SK-MEL-5 (cell line): ENCODE data around the gene DCN. TPM values are rescaled to one million over a fixed set of nuclear protein-coding genes. Genes with fewer than 3 reads are reported as not detected.
A peak's percentile ranks its signal among the peaks of the same experiment; 100 is the strongest.

Experiments
- DNase-seq: peaks from one replicate; pipeline ENCODE4 v3.0.0-alpha.2; 2016; ENCODE audit warnings: low read depth, low spot score
- in situ Hi-C: cut with HindIII; loops from 2 replicates; pipeline ENCODE4 v1.10.0; 2016; ENCODE audit warnings: low sequenced_read_pairs, high pct_unique_total_duplicates, low pct_unique_long_range_greater_than_20kb
- total RNA-seq: library from RNA; depleted of rRNA; stranded (reverse); fragments of >200 nt; shearing (Covaris generic); gene quantifications from 2 replicates; pipeline ENCODE4 v1.2.3, GENCODE V29; 2014

Gene DCN
- total RNA-seq, 1 experiment from 2014 or later = 40.0 TPM

DNA sequence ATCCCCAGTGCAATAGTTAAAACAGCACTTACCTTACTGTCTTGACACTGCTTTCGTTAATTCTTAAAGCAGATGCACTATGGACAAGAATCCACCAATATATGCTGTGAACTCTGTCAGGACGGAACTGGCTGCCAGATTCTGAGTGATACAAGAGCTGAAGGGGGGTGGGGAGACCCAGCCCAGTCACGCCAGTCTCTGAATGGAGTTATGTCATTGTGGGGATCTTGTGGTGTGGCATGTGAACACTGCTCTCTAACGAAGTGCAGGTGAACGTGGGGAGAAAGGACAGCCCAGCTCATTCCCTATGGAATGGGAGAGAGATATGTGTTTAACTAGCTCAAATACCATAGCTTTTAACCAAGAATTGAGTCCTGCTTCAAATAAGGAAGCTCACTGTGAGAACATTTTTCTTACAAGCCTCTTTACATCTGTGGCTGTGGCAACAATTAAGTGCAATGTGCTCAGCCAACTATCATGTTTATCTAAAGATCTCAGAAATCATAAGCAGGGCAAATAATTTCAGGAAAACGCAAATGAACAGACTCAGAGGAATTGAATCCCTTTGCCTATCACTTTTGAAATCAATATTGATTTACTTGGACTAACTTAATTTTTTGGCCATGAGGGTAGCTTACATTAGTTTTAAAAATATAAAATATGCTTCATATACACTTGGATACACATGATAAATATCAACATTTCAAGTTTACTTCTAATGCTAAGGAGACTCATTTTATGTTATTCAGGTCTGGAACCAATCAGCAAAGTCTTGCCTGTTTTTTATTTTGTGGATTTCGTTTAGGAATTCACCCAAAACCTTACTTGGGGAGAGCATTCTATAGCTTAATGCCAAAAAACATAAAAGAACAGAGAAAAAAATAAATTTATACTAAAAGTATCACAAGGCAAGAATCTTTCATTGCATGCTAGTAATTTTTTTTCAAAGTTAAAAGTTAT is 71.0 kb downstream of the DCN start, which contains the start of gene LUM:
Gene LUM, minus strand, starts transcription at position 129 of the 960 bp plus-strand sequence. CDS start 2,515 bp downstream, outside the sequence.
- in situ Hi-C loops = no loop called here
- peak; percentile 96 for DNase-seq

GRCh38 chr12:91110311-91110924 is 72.2 kb downstream of the DCN start:
- DNase-seq = no peak
- in situ Hi-C loops = no loop called here

GRCh38 chr12:91109581-91110310 is 72.9 kb downstream of the DCN start:
- DNase-seq = no peak
- in situ Hi-C loops = no loop called here

DNA sequence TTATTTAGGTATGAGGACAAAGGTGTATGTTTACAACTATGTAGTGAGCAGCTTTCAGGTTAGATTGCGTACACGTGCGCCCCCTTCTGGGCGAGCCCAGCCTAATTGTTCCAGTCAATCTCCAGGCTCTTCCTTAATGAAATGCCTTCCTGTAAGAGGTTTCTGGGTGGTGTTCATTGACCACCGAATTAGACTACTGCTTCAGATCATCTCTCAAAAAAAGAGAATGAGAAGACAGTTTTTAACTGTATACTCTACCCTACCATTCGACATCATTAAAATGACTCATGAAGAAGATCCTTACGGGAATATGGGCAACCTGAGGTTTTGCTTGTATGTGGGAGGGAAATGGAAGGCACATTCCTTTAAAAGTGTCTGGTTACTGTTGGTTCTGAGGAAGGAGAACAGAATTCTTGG is 73.5 kb downstream of the DCN start:
- in situ Hi-C loops = no loop called here
- DNase-seq = peak; percentile 87

DNA sequence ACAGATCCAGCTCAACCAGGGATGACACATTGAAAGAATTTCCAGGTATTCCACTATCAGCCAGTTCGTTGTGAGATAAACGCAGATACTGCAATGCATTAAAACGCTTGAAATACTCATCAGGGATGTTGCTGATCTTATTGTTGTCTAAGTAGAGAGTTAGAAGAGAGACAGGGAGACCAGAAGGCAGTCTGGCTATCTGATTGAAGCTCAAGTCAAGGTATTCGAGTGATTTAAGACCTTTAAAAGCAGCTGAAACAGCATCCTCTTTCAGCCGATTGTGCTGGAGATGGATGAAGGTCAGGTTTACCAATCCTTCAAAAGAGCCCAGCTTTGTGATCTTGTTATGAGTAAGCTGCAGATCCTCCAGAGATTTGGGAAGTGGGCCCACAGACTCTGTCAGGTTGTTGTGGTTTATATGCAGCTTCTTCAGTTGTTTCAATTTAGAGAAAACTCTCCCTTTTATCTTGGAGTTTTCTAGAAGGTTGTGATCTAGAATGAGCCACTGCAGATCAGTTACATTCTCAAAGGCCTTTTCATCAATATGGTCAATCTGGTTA is 74.3 kb downstream of the DCN start:
- DNase-seq = no peak
- in situ Hi-C loops = no loop called here

DNA sequence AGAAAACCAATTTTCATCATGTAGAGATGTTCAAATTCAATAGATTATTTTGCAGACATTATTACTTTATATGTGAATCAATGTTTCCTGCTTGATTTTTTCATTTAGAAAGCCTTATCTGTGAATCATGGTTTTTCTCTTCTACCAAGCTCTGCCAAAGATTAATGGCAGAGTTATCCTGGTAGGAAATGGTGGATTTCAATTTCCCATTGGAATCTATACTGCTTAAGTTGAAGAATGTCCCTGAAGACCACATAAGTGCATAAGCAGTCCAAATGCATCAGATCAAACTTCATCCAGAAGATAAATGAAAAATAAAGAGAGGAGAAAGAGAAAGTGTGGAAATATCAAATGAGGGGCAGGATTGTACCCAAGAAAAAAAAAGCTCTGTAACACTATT is 76.3 kb downstream of the DCN start:
- in situ Hi-C loops = no loop called here
- DNase-seq = no peak

- DNase-seq = no peak
- in situ Hi-C loops = no loop called here
Observed at GRCh38 chr12:91105807-91106206, 76.8 kb downstream of the DCN start.

- in situ Hi-C loops = no loop called here
- DNase-seq = no peak
Observed at GRCh38 chr12:91104812-91105466, 77.7 kb downstream of the DCN start.

DNA sequence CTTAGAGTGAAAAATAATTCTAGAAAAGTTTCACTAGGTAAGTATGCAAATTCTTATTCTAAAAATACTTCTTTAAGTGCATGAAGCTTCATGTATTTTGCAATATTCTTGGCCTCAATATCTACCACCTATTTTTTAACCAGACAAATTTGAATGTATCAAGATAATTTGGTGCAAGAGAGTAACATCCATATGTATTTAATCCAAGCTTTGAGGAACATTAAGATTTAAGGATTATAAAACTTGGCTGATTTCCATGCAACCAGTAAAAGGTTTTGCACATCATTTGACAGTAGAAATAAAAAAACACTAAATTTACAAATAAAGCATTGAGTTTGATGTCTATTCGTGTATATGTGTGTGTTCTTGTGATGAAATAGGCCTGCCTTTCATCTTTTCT is 79.0 kb downstream of the DCN start:
- in situ Hi-C loops = no loop called here
- no peak for DNase-seq

DNA sequence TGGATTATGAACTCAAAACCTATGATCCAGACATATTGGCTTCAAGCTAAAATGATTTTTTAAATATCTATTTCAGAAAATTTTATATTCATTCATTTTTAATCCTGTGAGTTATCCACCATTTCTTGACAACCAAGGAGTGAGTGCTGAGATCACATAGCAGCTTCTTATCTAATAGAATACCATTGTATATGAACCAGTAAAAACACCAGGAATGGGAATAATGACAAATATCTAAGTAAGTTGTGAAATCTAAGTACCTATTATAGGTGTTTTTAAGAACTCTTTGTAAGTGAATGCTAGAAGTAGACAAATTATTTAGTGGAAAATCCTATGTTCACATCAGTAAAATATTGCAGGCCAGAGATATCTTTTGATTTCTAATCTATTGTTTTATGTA is 79.5 kb downstream of the DCN start:
- in situ Hi-C loops = no loop called here
- no peak for DNase-seq

DNA sequence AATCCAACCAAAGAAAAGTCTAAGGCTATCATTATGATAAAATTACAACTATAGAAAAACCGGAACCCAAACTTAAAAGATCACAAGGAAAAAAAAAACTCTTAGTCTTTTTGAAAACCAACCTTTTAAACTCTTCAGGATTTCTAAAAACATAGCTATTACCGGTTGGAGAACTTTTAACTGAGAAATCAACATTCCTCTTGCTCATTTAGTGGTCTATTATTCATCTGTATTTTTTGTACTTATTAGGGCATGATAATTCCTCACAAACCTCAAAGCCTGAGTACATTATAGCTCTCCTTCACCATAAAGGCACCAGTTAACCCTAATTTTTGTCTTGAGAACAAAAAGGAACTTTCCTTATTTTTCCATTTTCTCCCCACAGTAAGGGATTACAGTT is 81.7 kb downstream of the DCN start:
- in situ Hi-C loops = no loop called here
- no peak for DNase-seq

DNA sequence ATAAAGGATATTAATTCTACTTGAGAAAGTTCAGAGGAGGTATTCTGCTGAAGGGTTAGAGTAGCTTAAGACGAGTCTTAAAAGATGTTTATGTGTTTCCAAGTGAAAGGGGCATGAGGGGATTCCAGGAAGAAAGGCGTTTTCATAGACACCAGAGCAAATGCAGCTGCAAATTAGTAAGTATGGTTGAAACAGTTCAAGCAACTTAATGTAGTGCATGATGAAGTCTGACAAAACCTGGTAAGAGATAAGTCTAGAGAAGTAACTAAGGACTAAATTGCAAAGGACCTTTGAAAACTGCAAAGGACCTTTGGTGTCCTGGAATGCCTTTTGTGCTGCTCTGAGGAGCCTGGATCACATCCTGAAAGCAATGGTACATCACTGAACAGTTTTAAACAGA is 82.8 kb downstream of the DCN start:
- in situ Hi-C loops = no loop called here
- DNase-seq = no peak

DNA sequence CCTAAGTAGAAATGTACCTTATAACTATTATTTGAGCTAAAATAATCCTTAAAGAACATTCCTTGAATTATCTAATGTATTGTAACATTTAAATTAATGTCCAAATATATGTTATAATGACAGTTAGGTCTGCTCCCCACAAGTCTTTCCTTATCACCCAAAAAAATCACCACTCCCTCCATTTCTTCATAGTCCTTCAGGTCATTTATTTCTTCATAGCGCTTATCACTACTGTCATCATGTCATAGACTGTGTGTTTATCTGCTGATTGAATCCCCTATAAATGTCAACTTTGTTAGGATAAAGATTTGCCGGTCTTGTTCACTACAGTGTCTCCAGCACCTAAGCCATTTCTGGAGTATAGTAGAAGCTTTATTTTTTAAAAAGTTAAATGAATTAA is 83.3 kb downstream of the DCN start:
- no peak for DNase-seq
- in situ Hi-C loops = no loop called here

DNA sequence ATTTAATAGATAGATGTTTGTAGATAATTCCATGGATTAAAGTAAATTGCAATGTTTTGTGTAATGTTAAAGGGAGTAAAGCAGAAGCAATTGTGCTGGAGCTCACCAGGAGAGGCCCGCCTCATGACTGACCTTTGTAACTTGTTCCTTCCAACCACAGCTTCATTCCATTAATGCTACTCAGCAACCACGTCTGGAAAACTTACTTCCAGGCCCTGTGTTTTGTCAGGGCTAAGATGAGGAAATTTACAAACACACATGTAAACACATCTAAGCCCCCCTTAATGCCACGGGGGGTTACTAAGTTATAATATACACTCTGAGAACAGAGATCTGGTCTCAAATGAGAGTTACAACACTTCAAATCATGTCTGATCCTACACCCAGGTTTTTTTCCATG is 83.7 kb downstream of the DCN start:
- in situ Hi-C loops = no loop called here
- peak; percentile 69 for DNase-seq

GRCh38 chr12:91098461-91098860 is 84.2 kb downstream of the DCN start:
- no peak for DNase-seq
- in situ Hi-C loops = no loop called here

DNA sequence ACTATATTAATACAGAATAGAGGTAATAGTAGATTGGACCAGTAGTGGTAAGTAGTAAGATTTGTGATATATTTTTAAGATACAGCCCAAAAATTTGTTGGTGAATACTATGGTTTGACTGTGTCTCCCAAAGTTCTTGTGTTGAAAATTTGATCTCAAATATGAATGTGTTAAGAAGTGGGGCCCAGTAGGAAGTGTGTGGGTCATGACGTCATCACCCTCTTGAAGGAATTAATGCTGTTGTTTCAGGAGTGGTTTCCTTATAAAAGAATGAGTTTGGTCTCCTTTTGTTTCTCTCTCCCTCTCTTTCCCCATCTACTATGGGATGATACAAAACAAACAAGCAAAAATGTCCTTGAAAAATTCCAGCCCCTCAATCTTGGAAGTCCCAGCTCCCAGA is 87.7 kb downstream of the DCN start:
- in situ Hi-C loops = no loop called here

GRCh38 chr12:91094032-91094662 is 88.5 kb downstream of the DCN start:
- in situ Hi-C loops = no loop called here
- no peak for DNase-seq

More for the DNA sequence above, 87.7 kb downstream of the DCN start:
- no peak for DNase-seq
